IMR-90 (cell line): ENCODE results near the gene CTPS1. TPM values are rescaled to one million over a fixed set of nuclear protein-coding genes. Genes with fewer than 3 reads are reported as not detected.

Experiments used
- ATAC-seq: fragments of 200-7000 bp; cut with Tn5 transposase; 2 replicates; pipeline ENCODE4 v1.9.1; 2020; ENCODE audit warnings: low read depth, mild to moderate bottlenecking, moderate library complexity
- BruUV-seq: library from RNA; stranded (reverse); fragments of 400-500 nt; replicated peaks from 2 replicates; lab custom pipeline; 2021; lab: Mats Ljungman, UMichigan
- CTCF ChIA-PET: fragments of 300-600 bp; formaldehyde crosslinking; extraction: SDS; loops from one replicate; lab custom pipeline; 2021; ENCODE audit warnings: antibody characterized with exemption; lab: Yijun Ruan, JAX
- POLR2A ChIA-PET: fragments of 300-600 bp; sonication (Branson Sonifier 250); formaldehyde crosslinking; loops from one replicate; lab custom pipeline; 2022; ENCODE audit warnings: antibody characterized with exemption; ENCODE audit not compliant: unreplicated experiment; lab: Charles Lee
- DNase-seq: peaks from one replicate; pipeline ENCODE4 v3.0.0; 2013
- H2AFZ ChIP-seq: replicated peaks from 2 replicates; pipeline ENCODE3; 2013; ENCODE audit warnings: low read length, mild to moderate bottlenecking; ENCODE audit not compliant: poor library complexity
- H2AK5ac ChIP-seq: 2 replicates; pipeline ENCODE4 v1.6.1; 2013; ENCODE audit warnings: low read depth, low read length, inconsistent platforms
- H2AK9ac ChIP-seq: replicated peaks from 2 replicates; pipeline ENCODE3; 2013; ENCODE audit warnings: mild to moderate bottlenecking, low read depth, low read length, moderate library complexity; ENCODE audit not compliant: poor library complexity
- H2BK120ac ChIP-seq: 2 replicates; pipeline ENCODE4 v1.6.1; 2013; ENCODE audit warnings: low read depth, low read length, inconsistent platforms
- H2BK15ac ChIP-seq: 3 replicates; pipeline ENCODE4 v1.6.1; 2013; ENCODE audit warnings: low read depth, low read length, inconsistent platforms
- H2BK20ac ChIP-seq: 2 replicates; pipeline ENCODE4 v1.6.1; 2013; ENCODE audit warnings: low read depth, mild to moderate bottlenecking, inconsistent platforms, low read length, moderate library complexity
- H2BK5ac ChIP-seq: 2 replicates; pipeline ENCODE4 v1.6.1; 2013; ENCODE audit warnings: mild to moderate bottlenecking, low read depth, low read length, inconsistent platforms; ENCODE audit not compliant: poor library complexity, severe bottlenecking
- H3K14ac ChIP-seq: replicated peaks from 2 replicates; pipeline ENCODE4 v1.6.1; 2013; ENCODE audit warnings: low read depth, low read length, inconsistent platforms
- H3K18ac ChIP-seq: 2 replicates; pipeline ENCODE4 v1.6.1; 2013; ENCODE audit warnings: low read depth, low read length, control low read depth
- H3K23ac ChIP-seq: 2 replicates; pipeline ENCODE4 v1.6.1; 2013; ENCODE audit warnings: low read depth, low read length, inconsistent platforms
- H3K27ac ChIP-seq: 2 replicates; pipeline ENCODE4 v1.5.1; 2013; ENCODE audit warnings: mild to moderate bottlenecking, control low read depth, low read length; ENCODE audit not compliant: insufficient read depth
- H3K27me3 ChIP-seq: 2 replicates; pipeline ENCODE4 v1.6.1; 2013; ENCODE audit warnings: low read length; ENCODE audit not compliant: control insufficient read depth, insufficient read depth
- H3K36me3 ChIP-seq: 2 replicates; pipeline ENCODE4 v1.6.1; 2013; ENCODE audit warnings: low read length, mixed read lengths; ENCODE audit not compliant: control insufficient read depth, insufficient read depth
- H3K4ac ChIP-seq: 2 replicates; pipeline ENCODE4 v1.6.1; 2013; ENCODE audit warnings: low read depth, low read length, inconsistent platforms
- H3K4me1 ChIP-seq: 2 replicates; pipeline ENCODE4 v1.6.1; 2013; ENCODE audit warnings: low read length, mixed read lengths; ENCODE audit not compliant: control insufficient read depth, insufficient read depth
- H3K4me2 ChIP-seq: 2 replicates; pipeline ENCODE4 v1.6.1; 2013; ENCODE audit warnings: low read depth, mild to moderate bottlenecking, control low read depth, low read length, moderate library complexity
- H3K4me3 ChIP-seq: 2 replicates; pipeline ENCODE4 v1.5.1; 2013; ENCODE audit warnings: low read depth, mild to moderate bottlenecking, control low read depth, low read length, moderate library complexity; ENCODE audit not compliant: insufficient read depth
- H3K56ac ChIP-seq: 2 replicates; pipeline ENCODE4 v1.6.1; 2013; ENCODE audit warnings: low read length, inconsistent platforms; ENCODE audit not compliant: insufficient read depth; ENCODE audit errors: extremely low read depth
- H3K79me1 ChIP-seq, 2 experiments: 2 replicates each; pipeline ENCODE4 v1.6.1; 2013; ENCODE audit warnings: low read length in 2 of 2, inconsistent platforms in 1 of 2, low read depth in 1 of 2
- H3K9ac ChIP-seq: 2 replicates; pipeline ENCODE4 v1.6.1; 2013; ENCODE audit warnings: low read depth, low read length, control low read depth
- H3K9me1 ChIP-seq: 2 replicates; pipeline ENCODE4 v1.6.1; 2013; ENCODE audit warnings: low read length, inconsistent platforms; ENCODE audit not compliant: insufficient read depth
- H3K9me3 ChIP-seq: 2 replicates; pipeline ENCODE4 v1.6.1; 2013; ENCODE audit warnings: low read length; ENCODE audit not compliant: control insufficient read depth, insufficient read depth
- H4K20me1 ChIP-seq: 2 replicates; pipeline ENCODE4 v1.6.1; 2013; ENCODE audit warnings: low read length, inconsistent platforms; ENCODE audit not compliant: insufficient read depth
- H4K5ac ChIP-seq: 2 replicates; pipeline ENCODE4 v1.6.1; 2013; ENCODE audit warnings: mild to moderate bottlenecking, low read depth, low read length, control low read depth
- H4K8ac ChIP-seq, 2 experiments: 2 replicates each; pipeline ENCODE4 v1.6.1; 2013; ENCODE audit warnings: low read depth in 2 of 2, low read length in 2 of 2, control low read depth in 1 of 2, inconsistent platforms in 1 of 2
- H4K91ac ChIP-seq: 2 replicates; pipeline ENCODE4 v1.6.1; 2013; ENCODE audit warnings: low read depth, low read length, inconsistent platforms; ENCODE audit not compliant: insufficient read depth
- BHLHE40 ChIP-seq: fragments of 150-350 bp; IDR thresholded peaks from 2 replicates; pipeline ENCODE4 v1.6.1; 2016; ENCODE audit warnings: mild to moderate bottlenecking, low read depth, low read length
- CEBPB ChIP-seq: IDR thresholded peaks from 2 replicates; pipeline ENCODE4 v1.6.1; 2012; ENCODE audit warnings: low read depth, low read length, improper control_type of control experiment
- CHD1 ChIP-seq: IDR thresholded peaks from 2 replicates; pipeline ENCODE4 v1.6.1; 2012; ENCODE audit warnings: low read depth, low read length, improper control_type of control experiment
- CTCF ChIP-seq: conservative IDR thresholded peaks from 2 replicates; pipeline ENCODE4 v1.5.1; 2012; ENCODE audit warnings: mild to moderate bottlenecking, low read depth, low read length, improper control_type of control experiment
- ELK1 ChIP-seq: fragments of 150-350 bp; IDR thresholded peaks from 2 replicates; pipeline ENCODE4 v1.6.1; 2016; ENCODE audit warnings: low read depth, mild to moderate bottlenecking, low read length, moderate library complexity, borderline replicate concordance
- FOS ChIP-seq: fragments of 150-350 bp; IDR thresholded peaks from 2 replicates; pipeline ENCODE4 v1.6.1; 2016; ENCODE audit warnings: low read depth, low read length
- MAFK ChIP-seq: IDR thresholded peaks from 2 replicates; pipeline ENCODE4 v1.6.1; 2012; ENCODE audit warnings: low read depth, low read length, improper control_type of control experiment
- MAZ ChIP-seq: IDR thresholded peaks from 2 replicates; pipeline ENCODE4 v1.6.1; 2012; ENCODE audit warnings: low read depth, mild to moderate bottlenecking, low read length, improper control_type of control experiment, moderate library complexity, borderline replicate concordance
- MXI1 ChIP-seq: IDR thresholded peaks from 2 replicates; pipeline ENCODE4 v1.6.1; 2012; ENCODE audit warnings: low read depth, mild to moderate bottlenecking, low read length, moderate library complexity, borderline replicate concordance
- NFE2L2 ChIP-seq: fragments of 150-350 bp; IDR thresholded peaks from 2 replicates; pipeline ENCODE4 v1.6.1; 2016; ENCODE audit warnings: low read depth, mild to moderate bottlenecking, low read length
- POLR2A ChIP-seq: IDR thresholded peaks from 2 replicates; pipeline ENCODE4 v1.6.1; 2012; ENCODE audit warnings: mild to moderate bottlenecking, low read depth, low read length
- RAD21 ChIP-seq: IDR thresholded peaks from 2 replicates; pipeline ENCODE4 v1.6.1; 2012; ENCODE audit warnings: low read length, improper control_type of control experiment
- RCOR1 ChIP-seq: IDR thresholded peaks from 2 replicates; pipeline ENCODE4 v1.6.1; 2012; ENCODE audit warnings: mild to moderate bottlenecking, low read length, improper control_type of control experiment; ENCODE audit not compliant: insufficient replicate concordance
- RFX5 ChIP-seq: IDR thresholded peaks from 2 replicates; pipeline ENCODE4 v1.8.0; 2012; ENCODE audit warnings: low read depth, mild to moderate bottlenecking, low read length, moderate library complexity
- SMC3 ChIP-seq: fragments of 150-350 bp; IDR thresholded peaks from 2 replicates; pipeline ENCODE4 v1.6.1; 2016; ENCODE audit warnings: low read depth, mild to moderate bottlenecking, antibody characterized with exemption, low read length, moderate library complexity
- USF2 ChIP-seq: fragments of 150-350 bp; IDR thresholded peaks from 2 replicates; pipeline ENCODE4 v1.6.1; 2017; ENCODE audit warnings: mild to moderate bottlenecking, antibody characterized with exemption, low read length, low read depth
- WGBS, 2 experiments: methylation state at CpG; one replicate each; pipeline versions ENCODE4 v1.1.5 to v1.1.7; 2013; ENCODE audit warnings: missing lambda C conversion rate in 2 of 2; ENCODE audit not compliant: insufficient read length in 1 of 2; ENCODE audit errors: extremely low coverage in 2 of 2; 5-methylcytosine and 5-hydroxymethylcytosine counted together
- dilution Hi-C: fragments of 300-500 bp; cut with HindIII; formaldehyde crosslinking; loops from one replicate; pipeline ENCODE4 v1.14.3; 2018; ENCODE audit warnings: low sequenced_read_pairs; ENCODE audit not compliant: unreplicated experiment
- in situ Hi-C: fragments of 300-500 bp; cut with MboI; formaldehyde crosslinking; loops from 3 replicates; pipeline ENCODE4 v1.14.3; 2019; ENCODE audit warnings: low sequenced_read_pairs, inconsistent platforms, mixed read lengths
- intact Hi-C: fragments of 100-400 bp; cut with micrococcal nuclease; formaldehyde crosslinking; loops from 2 replicates; pipeline ENCODE4 v1.10.0; 2022
- polyA plus RNA-seq, 3 experiments: library from polyadenylated mRNA; depleted of rRNA; stranded (reverse); fragments of >200 nt; gene quantifications; 2 replicates each; pipeline ENCODE4 v1.2.3, GENCODE V29; 2012; ENCODE audit warnings: low replicate concordance in 1 of 3
- total RNA-seq: library from RNA; depleted of rRNA; stranded (reverse); fragments of >200 nt; gene quantifications from 2 replicates; pipeline ENCODE4 v1.2.3, GENCODE V29; 2012

Gene CTPS1
- total and polyA plus RNA-seq, 2 of the 4 experiments (the other 2 are of a cell fraction) = 40.4 to 41.0 TPM

- DNase-seq = no peak
These were observed 17.6 kb downstream of the CTPS1 start for GRCh38 chr1:40997096-40997495.

More at GRCh38 chr1:40997096-40997495, 17.6 kb downstream of the CTPS1 start:
- BruUV-seq = no TSS peak
- Histone ChIP-seq H3K18ac (no peak overlapping the region), H3K4me3 (no peak overlapping the region), H3K36me3 (peaks cover 43% of the 10 kb centered on the region), H3K4me1 (peaks cover 2% of the 10 kb centered on the region; the same call in 1 of the 2 replicates), H3K79me1 (peaks cover 30 to 65% of the 10 kb centered on the region in 2 experiments), H4K5ac (no peak overlapping the region), H3K27me3 (no peaks in the 10 kb centered on the region), H3K9ac (no peak overlapping the region), H4K20me1 (peaks cover 16% of the 10 kb centered on the region), H3K27ac (no peak overlapping the region), H3K56ac (no peak overlapping the region), H2AFZ (no peak overlapping the region), H3K14ac (no peak overlapping the region), H3K4ac (no peak overlapping the region), H3K4me2 (no peak overlapping the region), H2BK120ac (no peak overlapping the region), H2BK5ac (no peak overlapping the region), H3K9me1 (peaks cover 5% of the 10 kb centered on the region; the same call in 1 of the 2 replicates), H2BK20ac (no peak overlapping the region), H4K91ac (no peak overlapping the region), H4K8ac (no peak overlapping the region), H2AK5ac (no peak overlapping the region), H3K9me3 (no peaks in the 10 kb centered on the region), H2BK15ac (no peak overlapping the region), H2AK9ac (no peak overlapping the region), H3K23ac (no peak overlapping the region)
- ChIA-PET CTCF (no interaction called here), POLR2A (no interaction called here)
- intact Hi-C loops = no loop called here
- WGBS, 2 experiments = no CpG with 5 or more reads among the region's 8 CpGs
- dilution Hi-C loops = no loop called here
- ATAC-seq = no peak
- in situ Hi-C loops = no loop called here
- TF ChIP-seq RAD21 = no peak
- no peak for TF ChIP-seq MAZ
- no peak for TF ChIP-seq CTCF
- no peak for TF ChIP-seq CHD1
- TF ChIP-seq MAFK = no peak
- no peak for TF ChIP-seq MXI1
- TF ChIP-seq POLR2A = no peak
- no peak for TF ChIP-seq BHLHE40
- TF ChIP-seq SMC3 = no peak
- no peak for TF ChIP-seq RCOR1
- no peak for TF ChIP-seq USF2
- TF ChIP-seq CEBPB = no peak
- TF ChIP-seq ELK1 = no peak
- no peak for TF ChIP-seq FOS
- TF ChIP-seq RFX5 = no peak
- no peak for TF ChIP-seq NFE2L2
